Thyroid gland (tissue), 4 donors: Measurements from ENCODE around the gene CTLA4.

ENCODE experiments used
- POLR2A ChIP-seq, 2 donors: fragments of 450-650 bp; IDR thresholded peaks; one replicate each; pipeline ENCODE4 v1.6.1; 2017; ENCODE audit warnings: antibody characterized with exemption in 2 of 2, mild to moderate bottlenecking in 2 of 2, moderate library complexity in 1 of 2
- TF ChIP-seq, protein P1 (sequence below), 6 experiments: fragments of 200-600 bp in 3 of 6; fragments of 450-650 bp in 3 of 6; sonication (generic) in 3 of 6; IDR thresholded peaks; one replicate each; pipeline ENCODE4 v1.5.1; 2016 to 2019; ENCODE audit warnings: antibody characterized with exemption in 6 of 6, mild to moderate bottlenecking in 2 of 6, inconsistent platforms in 1 of 6, moderate library complexity in 1 of 6

DNA sequence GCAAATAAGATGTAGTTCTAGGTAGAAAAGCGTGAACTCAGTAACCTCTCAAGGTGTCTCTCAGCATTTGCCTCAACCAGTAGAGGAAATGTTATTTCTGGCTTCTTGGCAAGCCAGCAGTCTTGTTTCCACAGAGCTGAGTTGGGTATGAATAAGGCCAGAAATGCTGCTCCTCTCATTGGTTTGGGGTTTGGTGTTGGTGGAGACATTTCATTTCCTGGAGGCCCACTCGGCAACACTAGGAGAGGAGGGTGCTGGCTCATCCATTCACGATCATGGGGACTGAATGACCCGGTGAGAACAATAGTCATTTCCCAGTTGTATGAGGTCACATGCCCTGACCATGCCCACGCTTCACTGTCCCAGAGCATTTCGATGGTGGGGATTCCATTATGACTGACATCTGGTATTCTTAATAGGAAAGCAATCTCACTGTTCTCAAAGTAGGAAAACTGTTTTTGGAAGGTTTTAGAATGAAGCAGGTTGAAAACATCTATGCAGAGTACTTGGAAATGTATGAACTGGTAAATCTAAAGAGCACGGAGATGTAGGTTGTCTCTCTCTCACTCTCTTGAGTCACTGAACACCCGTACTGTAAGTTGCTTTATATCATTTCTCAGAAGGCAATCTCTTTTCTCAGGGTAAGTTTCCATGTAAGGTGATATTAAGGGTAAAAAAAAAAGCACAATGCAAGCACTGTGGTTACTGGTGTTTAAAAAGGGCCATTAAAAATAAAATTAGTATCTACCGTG lies 37.1 kb upstream of the CTLA4 start:
- TF ChIP-seq, protein P1, sequence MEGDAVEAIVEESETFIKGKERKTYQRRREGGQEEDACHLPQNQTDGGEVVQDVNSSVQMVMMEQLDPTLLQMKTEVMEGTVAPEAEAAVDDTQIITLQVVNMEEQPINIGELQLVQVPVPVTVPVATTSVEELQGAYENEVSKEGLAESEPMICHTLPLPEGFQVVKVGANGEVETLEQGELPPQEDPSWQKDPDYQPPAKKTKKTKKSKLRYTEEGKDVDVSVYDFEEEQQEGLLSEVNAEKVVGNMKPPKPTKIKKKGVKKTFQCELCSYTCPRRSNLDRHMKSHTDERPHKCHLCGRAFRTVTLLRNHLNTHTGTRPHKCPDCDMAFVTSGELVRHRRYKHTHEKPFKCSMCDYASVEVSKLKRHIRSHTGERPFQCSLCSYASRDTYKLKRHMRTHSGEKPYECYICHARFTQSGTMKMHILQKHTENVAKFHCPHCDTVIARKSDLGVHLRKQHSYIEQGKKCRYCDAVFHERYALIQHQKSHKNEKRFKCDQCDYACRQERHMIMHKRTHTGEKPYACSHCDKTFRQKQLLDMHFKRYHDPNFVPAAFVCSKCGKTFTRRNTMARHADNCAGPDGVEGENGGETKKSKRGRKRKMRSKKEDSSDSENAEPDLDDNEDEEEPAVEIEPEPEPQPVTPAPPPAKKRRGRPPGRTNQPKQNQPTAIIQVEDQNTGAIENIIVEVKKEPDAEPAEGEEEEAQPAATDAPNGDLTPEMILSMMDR (IDR thresholded peaks at IDR 0.05): no peak
- TF ChIP-seq POLR2A (IDR thresholded peaks at IDR 0.05): no peak
